ENCODE measurements around the gene CMIP.

CMIP gene

DNA sequence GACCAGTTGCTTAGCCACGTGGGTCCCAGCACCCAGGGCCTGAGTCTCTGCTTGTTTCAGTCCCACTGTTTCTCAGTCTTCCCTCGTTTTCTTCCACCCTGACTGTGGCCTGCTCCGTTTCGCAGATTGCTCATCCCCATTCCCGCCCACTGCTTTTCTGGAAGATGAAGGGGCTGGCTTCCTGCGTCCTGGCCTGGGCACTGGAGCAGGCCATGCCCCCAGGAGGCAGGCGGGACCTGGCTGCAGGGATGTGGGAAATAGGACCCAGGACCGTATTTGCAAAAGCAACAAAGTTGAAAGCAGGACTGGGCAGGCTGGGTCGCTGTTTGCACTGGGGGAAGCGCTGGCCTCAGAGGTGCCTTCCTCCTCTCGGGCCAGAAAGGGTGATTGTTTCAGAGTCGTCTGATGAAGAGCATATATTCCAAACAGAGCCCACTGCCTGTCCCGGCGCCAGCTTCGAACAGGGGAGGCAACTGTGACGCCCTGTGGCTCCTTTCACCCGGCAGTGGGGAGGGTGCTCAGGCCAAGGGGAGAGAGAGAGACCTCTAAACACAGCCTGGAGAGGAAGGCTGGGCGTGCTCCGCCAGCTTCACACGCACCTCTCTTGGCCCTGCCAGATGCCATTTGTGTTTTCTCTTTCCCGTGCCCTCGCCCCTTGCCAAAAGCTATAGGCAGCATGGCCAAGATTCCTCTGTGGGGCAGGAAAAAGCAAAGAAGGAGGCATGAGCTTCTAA, 108.6 kb downstream of the CMIP start:
- CTCF ChIA-PET: no interaction called here
- POLR2A ChIA-PET: no interaction called here

DNA sequence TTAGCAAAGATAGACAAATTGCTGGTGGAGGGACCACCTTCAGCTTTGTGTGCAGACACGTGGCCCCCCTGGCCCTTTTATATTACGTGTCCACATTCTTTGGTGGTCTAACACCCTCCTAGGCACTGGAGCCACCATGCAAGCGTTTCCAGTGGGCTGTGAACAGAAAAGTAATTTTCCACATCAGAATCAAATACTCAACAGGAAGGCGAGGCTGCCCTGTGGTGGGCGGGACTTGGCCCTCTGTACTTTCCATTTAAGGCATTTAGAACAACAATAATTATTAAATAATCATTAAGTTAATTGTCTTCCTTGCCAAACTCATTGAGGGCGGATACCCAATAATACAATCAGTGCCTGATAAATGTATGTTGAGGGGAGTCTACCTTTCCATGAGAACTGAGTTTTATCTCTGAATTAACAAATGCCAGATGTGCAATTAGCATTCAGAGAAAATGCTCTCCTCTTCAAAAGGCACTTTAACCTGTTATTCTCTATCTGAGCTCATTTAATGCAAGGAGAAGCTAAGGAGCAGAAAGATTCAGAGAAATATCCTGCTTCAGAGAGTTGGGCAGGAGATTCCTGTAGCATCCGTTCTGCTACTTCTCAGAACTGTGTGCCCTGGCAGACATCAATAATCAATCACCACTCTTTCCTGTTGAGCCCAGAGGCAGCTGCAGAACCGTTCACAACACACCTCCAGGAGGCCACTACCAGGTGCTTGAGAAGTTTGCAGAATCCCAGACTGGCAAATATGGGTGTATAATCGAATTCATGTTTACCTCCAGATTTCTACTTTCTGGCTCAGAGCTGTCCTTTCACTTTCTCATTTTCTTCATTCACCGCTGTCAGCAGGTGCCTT, 109.4 kb downstream of the CMIP start:
- POLR2A ChIA-PET: no interaction called here

More for the DNA sequence above, 108.6 kb downstream of the CMIP start:
- TF ChIP-seq CTBP1 (IDR thresholded peaks at IDR 0.05; ENCODE audit: borderline replicate concordance): no peak
- TF ChIP-seq FOXA1 (IDR thresholded peaks at IDR 0.05): no peak
- no peak for TF ChIP-seq NFRKB (IDR thresholded peaks at IDR 0.05)
- TF ChIP-seq, protein P1, sequence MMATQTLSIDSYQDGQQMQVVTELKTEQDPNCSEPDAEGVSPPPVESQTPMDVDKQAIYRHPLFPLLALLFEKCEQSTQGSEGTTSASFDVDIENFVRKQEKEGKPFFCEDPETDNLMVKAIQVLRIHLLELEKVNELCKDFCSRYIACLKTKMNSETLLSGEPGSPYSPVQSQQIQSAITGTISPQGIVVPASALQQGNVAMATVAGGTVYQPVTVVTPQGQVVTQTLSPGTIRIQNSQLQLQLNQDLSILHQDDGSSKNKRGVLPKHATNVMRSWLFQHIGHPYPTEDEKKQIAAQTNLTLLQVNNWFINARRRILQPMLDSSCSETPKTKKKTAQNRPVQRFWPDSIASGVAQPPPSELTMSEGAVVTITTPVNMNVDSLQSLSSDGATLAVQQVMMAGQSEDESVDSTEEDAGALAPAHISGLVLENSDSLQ (IDR thresholded peaks at IDR 0.05): no peak
- TF ChIP-seq FOXK2 (IDR thresholded peaks at IDR 0.05): no peak
- no peak for TF ChIP-seq FOXM1 (IDR thresholded peaks at IDR 0.05; ENCODE audit: borderline replicate concordance)
- TF ChIP-seq LEF1 (IDR thresholded peaks at IDR 0.05; ENCODE audit: borderline replicate concordance): no peak
- no peak for TF ChIP-seq SP1 (IDR thresholded peaks at IDR 0.05)
- TF ChIP-seq L3MBTL2 (conservative IDR thresholded peaks at IDR 0.05): no peak
- no peak for TF ChIP-seq ZNF384 (IDR thresholded peaks at IDR 0.05)
- no peak for TF ChIP-seq ELF4 (IDR thresholded peaks at IDR 0.05)
- no peak for TF ChIP-seq ARNT (IDR thresholded peaks at IDR 0.05)
- TF ChIP-seq TARDBP (IDR thresholded peaks at IDR 0.05): no peak
- no peak for TF ChIP-seq HDGF (IDR thresholded peaks at IDR 0.05; ENCODE audit: borderline replicate concordance)
- TF ChIP-seq SUZ12 (IDR thresholded peaks at IDR 0.05): no peak
- TF ChIP-seq BHLHE40 (IDR thresholded peaks at IDR 0.05; ENCODE audit: borderline replicate concordance): no peak
- DNase-seq (ENCODE audit: extremely low spot score): no peak

DNA sequence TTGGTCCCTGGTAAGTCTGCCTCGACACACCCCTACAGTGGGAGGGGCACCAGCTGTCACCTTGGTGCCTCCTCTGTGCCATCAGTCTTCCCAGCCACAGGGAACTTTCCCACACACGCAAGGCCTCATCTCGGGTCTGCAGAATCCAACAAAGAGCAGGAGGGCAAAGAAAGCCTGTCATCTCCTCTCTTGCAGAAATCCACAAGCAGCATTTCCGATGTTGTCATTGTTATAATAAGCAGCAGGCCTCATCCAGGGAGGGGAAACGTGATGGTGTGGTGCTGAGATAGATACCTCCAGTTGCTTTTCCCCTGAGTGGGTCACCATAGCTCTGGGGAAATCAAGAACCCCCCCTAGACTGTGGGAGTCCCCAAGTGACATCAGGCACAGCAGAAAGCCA, 110.4 kb downstream of the CMIP start:
- POLR2A ChIA-PET: no interaction called here
- TF ChIP-seq FOXK2 (IDR thresholded peaks at IDR 0.05) (no peak), ZNF384 (IDR thresholded peaks at IDR 0.05) (no peak), LEF1 (IDR thresholded peaks at IDR 0.05; ENCODE audit: borderline replicate concordance) (no peak), HDGF (IDR thresholded peaks at IDR 0.05; ENCODE audit: borderline replicate concordance) (no peak), ELF4 (IDR thresholded peaks at IDR 0.05) (no peak), TARDBP (IDR thresholded peaks at IDR 0.05) (no peak), ARNT (IDR thresholded peaks at IDR 0.05) (no peak), FOXA1 (IDR thresholded peaks at IDR 0.05) (no peak)
- CTCF ChIA-PET: no interaction called here
- DNase-seq (ENCODE audit: extremely low spot score): no peak

More for the DNA sequence above, 109.4 kb downstream of the CMIP start:
- CTCF ChIA-PET: no interaction called here
- no peak for TF ChIP-seq SP1 (IDR thresholded peaks at IDR 0.05)
- TF ChIP-seq ZNF384 (IDR thresholded peaks at IDR 0.05): no peak
- no peak for TF ChIP-seq NFRKB (IDR thresholded peaks at IDR 0.05)
- no peak for TF ChIP-seq ELF4 (IDR thresholded peaks at IDR 0.05)
- no peak for TF ChIP-seq HDGF (IDR thresholded peaks at IDR 0.05; ENCODE audit: borderline replicate concordance)
- TF ChIP-seq FOXM1 (IDR thresholded peaks at IDR 0.05; ENCODE audit: borderline replicate concordance): no peak
- no peak for DNase-seq (ENCODE audit: extremely low spot score)

DNA sequence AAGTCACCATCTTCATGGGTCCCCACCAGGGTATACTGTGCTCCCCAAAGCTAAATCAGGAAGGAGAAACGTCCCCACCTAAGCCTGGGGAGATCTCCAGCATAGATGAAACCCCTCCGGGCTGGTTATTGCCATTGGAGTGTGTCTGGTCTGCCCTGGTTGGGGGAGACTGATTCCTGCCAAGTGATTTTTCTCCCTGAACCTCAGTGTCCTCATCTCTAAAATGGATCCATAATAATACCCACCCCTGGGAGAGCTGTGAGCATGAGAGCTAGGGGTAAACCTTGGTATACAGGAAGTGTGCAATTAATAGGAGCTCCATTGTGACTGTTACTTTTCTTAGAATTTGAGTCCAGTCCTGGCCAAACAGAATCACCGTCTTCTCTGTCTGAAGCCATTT, 111.1 kb downstream of the CMIP start:
- ChIA-PET POLR2A (no interaction called here), CTCF (no interaction called here)
- DNase-seq (ENCODE audit: extremely low spot score): no peak
- TF ChIP-seq LEF1 (IDR thresholded peaks at IDR 0.05; ENCODE audit: borderline replicate concordance): no peak
- no peak for TF ChIP-seq HDGF (IDR thresholded peaks at IDR 0.05; ENCODE audit: borderline replicate concordance)
- no peak for TF ChIP-seq ARNT (IDR thresholded peaks at IDR 0.05)
- no peak for TF ChIP-seq ELF4 (IDR thresholded peaks at IDR 0.05)
- no peak for TF ChIP-seq CTBP1 (IDR thresholded peaks at IDR 0.05; ENCODE audit: borderline replicate concordance)
- TF ChIP-seq, protein P1 (IDR thresholded peaks at IDR 0.05): no peak
- no peak for TF ChIP-seq FOXA1 (IDR thresholded peaks at IDR 0.05)
- no peak for TF ChIP-seq NFRKB (IDR thresholded peaks at IDR 0.05)

DNA sequence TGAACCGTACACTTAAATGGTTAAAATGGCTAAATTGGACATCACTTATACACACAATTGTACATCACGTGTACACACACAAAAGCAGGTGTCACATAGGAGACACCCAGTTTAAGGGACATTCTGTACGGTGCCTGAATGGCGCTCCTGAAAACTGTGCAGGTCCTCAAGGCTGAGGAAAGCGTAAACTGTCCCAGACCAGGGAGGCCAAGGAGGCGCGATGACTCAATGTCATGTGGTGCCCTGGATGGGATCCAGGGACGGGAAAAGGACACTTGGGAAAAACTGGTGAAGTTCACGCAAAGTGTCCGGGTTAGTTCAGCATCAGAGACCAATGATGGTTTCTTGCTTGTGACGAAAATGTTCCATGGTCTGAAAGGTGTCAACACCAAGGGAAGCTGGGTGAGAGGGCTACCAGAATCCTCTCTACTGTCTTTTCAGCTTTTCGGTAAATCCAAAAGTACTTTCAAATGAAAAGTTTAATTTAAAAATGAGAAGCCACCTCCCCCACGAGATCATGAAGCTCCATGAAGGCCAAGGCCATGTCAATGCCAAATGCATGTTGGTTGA, 112.2 kb downstream of the CMIP start:
- DNase-seq (ENCODE audit: extremely low spot score): no peak
- TF ChIP-seq BHLHE40 (IDR thresholded peaks at IDR 0.05; ENCODE audit: borderline replicate concordance) (no peak), SP1 (IDR thresholded peaks at IDR 0.05) (no peak), FOXK2 (IDR thresholded peaks at IDR 0.05) (no peak), FOXA1 (IDR thresholded peaks at IDR 0.05) (no peak), ARNT (IDR thresholded peaks at IDR 0.05) (no peak), HDGF (IDR thresholded peaks at IDR 0.05; ENCODE audit: borderline replicate concordance) (no peak), ZNF384 (IDR thresholded peaks at IDR 0.05) (no peak), FOXM1 (IDR thresholded peaks at IDR 0.05; ENCODE audit: borderline replicate concordance) (no peak), CTBP1 (IDR thresholded peaks at IDR 0.05; ENCODE audit: borderline replicate concordance) (no peak), NFRKB (IDR thresholded peaks at IDR 0.05) (no peak), LEF1 (IDR thresholded peaks at IDR 0.05; ENCODE audit: borderline replicate concordance) (no peak)
- POLR2A ChIA-PET: no interaction called here
- CTCF ChIA-PET: no interaction called here

DNA sequence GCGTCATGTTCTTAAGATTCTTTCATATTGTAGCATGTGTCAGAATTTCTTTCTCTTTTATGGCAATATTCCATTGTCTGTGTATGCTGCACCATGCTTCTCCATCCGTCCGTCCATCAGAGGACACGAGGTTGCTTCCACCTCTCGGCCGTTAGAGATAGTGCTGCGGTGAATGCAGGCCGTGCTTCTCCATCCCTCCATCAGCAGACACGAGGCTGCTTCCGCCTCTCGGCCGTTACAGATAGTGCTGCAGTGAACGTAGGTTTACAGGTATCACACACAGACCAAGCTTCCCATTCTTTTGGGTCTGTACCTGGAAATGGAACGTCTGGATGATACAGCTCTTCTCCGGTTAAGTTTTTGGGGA, 113.5 kb downstream of the CMIP start:
- ChIA-PET POLR2A (no interaction called here), CTCF (no interaction called here)
- DNase-seq (ENCODE audit: extremely low spot score): no peak
- TF ChIP-seq TARDBP (IDR thresholded peaks at IDR 0.05): no peak
- TF ChIP-seq SUZ12 (IDR thresholded peaks at IDR 0.05): no peak
- no peak for TF ChIP-seq LEF1 (IDR thresholded peaks at IDR 0.05; ENCODE audit: borderline replicate concordance)
- TF ChIP-seq ZNF384 (IDR thresholded peaks at IDR 0.05): no peak
- no peak for TF ChIP-seq L3MBTL2 (conservative IDR thresholded peaks at IDR 0.05)
- no peak for TF ChIP-seq ELF4 (IDR thresholded peaks at IDR 0.05)
- no peak for TF ChIP-seq NFRKB (IDR thresholded peaks at IDR 0.05)
